Measurements from ENCODE around the gene COMMD7. TPM values are rescaled to one million over a fixed set of nuclear protein-coding genes. Genes with fewer than 3 reads are reported as not detected.
A peak's percentile ranks its signal among the peaks of the same experiment; 100 is the strongest.

COMMD7 gene
- total RNA-seq, 1 experiment from 2014 or later: 42.3 TPM

DNA sequence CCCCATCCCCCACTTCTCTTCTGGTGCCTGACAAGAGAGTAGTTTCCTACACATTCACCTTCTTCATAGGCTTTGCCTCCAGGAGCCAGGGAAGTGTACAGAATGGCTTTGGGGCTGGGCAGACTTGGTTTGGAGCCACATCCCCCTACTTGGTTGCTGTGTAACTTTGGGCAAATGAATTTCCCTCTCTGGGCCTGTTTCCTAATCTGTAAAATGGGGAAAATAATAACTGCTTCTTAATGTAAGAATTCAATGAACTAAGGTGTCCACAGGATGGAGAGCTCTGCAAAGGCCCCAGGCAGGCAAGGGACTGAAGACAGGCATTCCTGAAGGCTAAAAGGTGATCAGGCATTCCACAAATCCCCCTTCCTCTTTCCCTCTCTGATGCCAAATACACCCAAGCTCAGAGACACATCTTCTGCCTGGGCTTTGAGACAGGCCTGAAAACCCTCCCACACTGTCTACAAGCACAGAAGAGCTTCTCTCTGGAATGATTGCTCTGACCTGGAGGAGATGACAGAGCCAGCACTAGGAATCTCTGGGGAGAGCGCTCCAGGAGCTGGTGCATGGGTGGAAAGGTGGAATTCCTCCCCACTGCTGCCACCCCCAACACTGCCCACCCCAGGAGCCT, 62.6 kb downstream of the COMMD7 start:
- H3K36me3 ChIP-seq (ENCODE audit: low read depth): no peaks in the 10 kb centered on the region
- no peaks in the 10 kb centered on the region for H3K27me3 ChIP-seq (ENCODE audit: insufficient read depth, low read depth)
- BruUV-seq (replicated peaks): no TSS peak
- no peak overlapping the region for H3K4me3 ChIP-seq
- H4K20me1 ChIP-seq (ENCODE audit: insufficient read depth): no peaks in the 10 kb centered on the region
- peak overlapping the region; percentile 24; the same call in 1 of the 2 replicates for H3K4me2 ChIP-seq
- intact Hi-C loops (cut with micrococcal nuclease; ENCODE audit: unreplicated experiment): loop anchor here (5.0 kb wide), 1 partner anchor 62 kb away; the partner anchor contains the start of gene COMMD7
- H3K27ac ChIP-seq: no peak overlapping the region
- no peaks in the 10 kb centered on the region for H3K9me2 ChIP-seq (ENCODE audit: insufficient read depth)
- ChIA-PET CTCF (interaction anchor here (0.6 to 1.5 kb wide), 4 partner anchors 42 to 116 kb away, joined by 3 to 9 read pairs (median 4); no protein-coding TSS in a partner anchor), POLR2A (ENCODE audit: unreplicated experiment) (interaction anchor here (0.7 to 0.8 kb wide), 2 partner anchors 12 to 97 kb away, joined by 4 to 6 read pairs; no protein-coding TSS in a partner anchor)
- no peaks in the 10 kb centered on the region for H3K79me2 ChIP-seq (ENCODE audit: low read depth)
- H3K9me3 ChIP-seq (ENCODE audit: insufficient read depth, low read depth): no peaks in the 10 kb centered on the region
- no peak for TF ChIP-seq EZH2 (IDR thresholded peaks at IDR 0.05; ENCODE audit: low read depth)
- TF ChIP-seq, protein P1, sequence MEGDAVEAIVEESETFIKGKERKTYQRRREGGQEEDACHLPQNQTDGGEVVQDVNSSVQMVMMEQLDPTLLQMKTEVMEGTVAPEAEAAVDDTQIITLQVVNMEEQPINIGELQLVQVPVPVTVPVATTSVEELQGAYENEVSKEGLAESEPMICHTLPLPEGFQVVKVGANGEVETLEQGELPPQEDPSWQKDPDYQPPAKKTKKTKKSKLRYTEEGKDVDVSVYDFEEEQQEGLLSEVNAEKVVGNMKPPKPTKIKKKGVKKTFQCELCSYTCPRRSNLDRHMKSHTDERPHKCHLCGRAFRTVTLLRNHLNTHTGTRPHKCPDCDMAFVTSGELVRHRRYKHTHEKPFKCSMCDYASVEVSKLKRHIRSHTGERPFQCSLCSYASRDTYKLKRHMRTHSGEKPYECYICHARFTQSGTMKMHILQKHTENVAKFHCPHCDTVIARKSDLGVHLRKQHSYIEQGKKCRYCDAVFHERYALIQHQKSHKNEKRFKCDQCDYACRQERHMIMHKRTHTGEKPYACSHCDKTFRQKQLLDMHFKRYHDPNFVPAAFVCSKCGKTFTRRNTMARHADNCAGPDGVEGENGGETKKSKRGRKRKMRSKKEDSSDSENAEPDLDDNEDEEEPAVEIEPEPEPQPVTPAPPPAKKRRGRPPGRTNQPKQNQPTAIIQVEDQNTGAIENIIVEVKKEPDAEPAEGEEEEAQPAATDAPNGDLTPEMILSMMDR (conservative IDR thresholded peaks at IDR 0.05): no peak
- H3K4me1 ChIP-seq (replicated peaks; ENCODE audit: insufficient read depth): peaks cover 22% of the 10 kb centered on the region
- DNase-seq: no peak
- peaks cover 7% of the 10 kb centered on the region; the same call in 1 of the 2 replicates for H3F3A ChIP-seq (ENCODE audit: insufficient read depth, low read depth)
- no peak overlapping the region for H2AFZ ChIP-seq

DNA sequence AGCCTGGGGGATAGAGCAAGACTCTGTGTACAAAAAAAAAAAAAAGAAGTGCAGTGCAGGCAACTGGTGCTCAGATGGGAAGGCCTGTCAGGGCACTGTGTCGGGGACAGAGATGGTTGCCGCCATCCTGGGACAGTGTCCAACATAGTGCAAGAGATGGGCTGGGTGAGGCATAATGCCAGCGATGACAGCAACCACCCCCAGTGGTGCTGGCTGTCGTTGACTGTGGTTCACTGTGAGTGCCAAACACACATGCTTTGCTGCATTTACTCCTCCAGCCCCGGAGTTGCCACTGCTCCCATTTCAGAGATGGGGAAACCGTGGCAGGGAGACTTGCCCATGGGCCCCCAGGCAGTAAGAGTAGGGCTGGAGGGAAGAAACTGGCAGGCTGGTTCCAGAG, 64.3 kb downstream of the COMMD7 start:
- DNase-seq: no peak
- no peak overlapping the region for H3K4me2 ChIP-seq
- no peaks in the 10 kb centered on the region for H3K27me3 ChIP-seq (ENCODE audit: insufficient read depth, low read depth)
- H3K4me1 ChIP-seq (replicated peaks; ENCODE audit: insufficient read depth): peaks cover 22% of the 10 kb centered on the region
- no peak overlapping the region for H2AFZ ChIP-seq
- H3F3A ChIP-seq (ENCODE audit: insufficient read depth, low read depth): peaks cover 7% of the 10 kb centered on the region; the same call in 1 of the 2 replicates
- BruUV-seq (replicated peaks): no TSS peak
- H3K79me2 ChIP-seq (ENCODE audit: low read depth): no peaks in the 10 kb centered on the region
- no peaks in the 10 kb centered on the region for H4K20me1 ChIP-seq (ENCODE audit: insufficient read depth)
- TF ChIP-seq EZH2 (IDR thresholded peaks at IDR 0.05; ENCODE audit: low read depth): no peak
- TF ChIP-seq, protein P1 (conservative IDR thresholded peaks at IDR 0.05): no peak
- intact Hi-C loops (cut with micrococcal nuclease; ENCODE audit: unreplicated experiment): no loop called here
- H3K36me3 ChIP-seq (ENCODE audit: low read depth): no peaks in the 10 kb centered on the region
- H3K9me3 ChIP-seq (ENCODE audit: insufficient read depth, low read depth): no peaks in the 10 kb centered on the region
- ChIA-PET POLR2A (ENCODE audit: unreplicated experiment) (no interaction called here), CTCF (no interaction called here)
- H3K9me2 ChIP-seq (ENCODE audit: insufficient read depth): no peaks in the 10 kb centered on the region
- no peak overlapping the region for H3K27ac ChIP-seq
- no peak overlapping the region for H3K4me3 ChIP-seq

DNA sequence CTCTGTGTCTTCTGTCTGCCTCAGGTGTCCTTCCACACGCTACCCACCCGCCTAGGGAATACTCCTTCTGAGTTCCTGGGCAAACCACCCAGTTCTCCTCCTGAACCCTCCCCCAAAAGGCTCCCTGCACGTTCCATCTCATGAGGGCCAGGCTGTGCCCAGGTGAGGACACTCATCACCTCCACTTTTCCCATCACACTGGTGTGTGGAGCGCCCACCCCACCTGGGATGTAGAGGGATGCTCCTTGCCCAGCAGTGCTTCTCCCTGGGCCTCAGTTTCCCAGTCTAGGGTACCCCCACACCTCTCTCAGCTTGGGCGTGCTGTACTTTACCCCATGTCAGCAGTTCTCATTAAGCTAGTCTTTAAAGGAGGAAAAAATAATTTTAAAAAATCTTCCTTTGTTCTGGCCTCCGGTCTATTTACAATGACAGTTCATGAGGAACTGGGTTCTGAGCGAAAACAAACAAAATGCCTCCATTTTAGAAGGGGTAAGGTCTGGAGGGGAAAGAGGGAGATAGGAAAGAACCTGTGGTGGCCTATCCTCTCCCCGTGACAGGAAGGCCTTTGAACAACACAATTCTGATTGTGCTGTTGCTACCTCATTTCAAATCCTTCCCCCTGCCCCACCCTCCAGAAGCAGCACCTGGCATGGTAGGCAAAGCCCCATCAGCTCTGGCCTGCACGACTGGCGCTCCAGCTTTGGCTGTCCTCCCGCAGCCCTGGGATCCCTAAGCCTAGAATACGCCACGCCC, 67.9 kb downstream of the COMMD7 start:
- peaks cover 10% of the 10 kb centered on the region for H3K4me1 ChIP-seq (replicated peaks; ENCODE audit: insufficient read depth)
- no TSS peak for BruUV-seq (replicated peaks)
- no peaks in the 10 kb centered on the region for H3K79me2 ChIP-seq (ENCODE audit: low read depth)
- no peak for TF ChIP-seq EZH2 (IDR thresholded peaks at IDR 0.05; ENCODE audit: low read depth)
- TF ChIP-seq, protein P1 (conservative IDR thresholded peaks at IDR 0.05): no peak
- H3F3A ChIP-seq (ENCODE audit: insufficient read depth, low read depth): peaks cover 7% of the 10 kb centered on the region; the same call in 1 of the 2 replicates
- no peaks in the 10 kb centered on the region for H4K20me1 ChIP-seq (ENCODE audit: insufficient read depth)
- H3K36me3 ChIP-seq (ENCODE audit: low read depth): no peaks in the 10 kb centered on the region
- no peak overlapping the region for H3K4me2 ChIP-seq
- DNase-seq: no peak
- no peaks in the 10 kb centered on the region for H3K9me2 ChIP-seq (ENCODE audit: insufficient read depth)
- intact Hi-C loops (cut with micrococcal nuclease; ENCODE audit: unreplicated experiment): no loop called here
- H3K4me3 ChIP-seq: no peak overlapping the region
- no peak overlapping the region for H3K27ac ChIP-seq
- H3K27me3 ChIP-seq (ENCODE audit: insufficient read depth, low read depth): no peaks in the 10 kb centered on the region
- H3K9me3 ChIP-seq (ENCODE audit: insufficient read depth, low read depth): no peaks in the 10 kb centered on the region
- CTCF ChIA-PET: interaction anchor here (0.5 to 3.3 kb wide), 4 partner anchors 66 to 682 kb away, joined by 4 to 46 read pairs (median 6); no protein-coding TSS in a partner anchor
- no peak overlapping the region for H2AFZ ChIP-seq
- POLR2A ChIA-PET (ENCODE audit: unreplicated experiment): no interaction called here
